CD4-positive, alpha-beta T cell (primary cell): Measurements from ENCODE around the gene G6PC3. TPM values are rescaled to one million over a fixed set of nuclear protein-coding genes. Genes with fewer than 3 reads are reported as not detected.

Experiments used
- ATAC-seq: fragments of 200-7000 bp; cut with Tn5 transposase; one replicate; pipeline ENCODE4 v1.10.0; 2022; ENCODE audit warnings: mild to moderate bottlenecking; ENCODE audit not compliant: poor library complexity
- CTCF ChIA-PET: fragments of 350-600 bp; sonication (Branson Sonifier 250); formaldehyde crosslinking; loops from one replicate; lab custom pipeline; 2021; ENCODE audit warnings: antibody characterized with exemption, inconsistent platforms; lab: Charles Lee
- POLR2A ChIA-PET: fragments of 350-600 bp; sonication (Branson Sonifier 250); formaldehyde crosslinking; loops from one replicate; lab custom pipeline; 2021; ENCODE audit warnings: antibody characterized with exemption, inconsistent platforms; lab: Charles Lee
- DNase-seq, 14 experiments: peaks; one replicate each; pipeline ENCODE4 v3.0.0-alpha.2; 2013 to 2020; ENCODE audit warnings: mixed read lengths in 2 of 14
- H3K27ac ChIP-seq, 2 donors: one replicate each; pipeline versions ENCODE4 v1.5.1 to v1.7.0; 2013; ENCODE audit warnings: low read length in 2 of 2, low read depth in 1 of 2, mild to moderate bottlenecking in 1 of 2
- H3K27me3 ChIP-seq, 2 experiments: 1 replicate in 1 of 2; 2 replicates in 1 of 2; pipeline versions ENCODE4 v1.6.1 to v1.7.0; 2013; ENCODE audit warnings: low read length in 2 of 2, control low read depth in 1 of 2, mild to moderate bottlenecking in 1 of 2, moderate library complexity in 1 of 2; ENCODE audit not compliant: insufficient read depth in 2 of 2, control insufficient read depth in 1 of 2
- H3K36me3 ChIP-seq: one replicate; pipeline ENCODE4 v1.6.1; 2013; ENCODE audit warnings: low read length, control low read depth; ENCODE audit not compliant: insufficient read depth
- H3K4me1 ChIP-seq: one replicate; pipeline ENCODE4 v1.6.1; 2013; ENCODE audit warnings: low read length, control low read depth; ENCODE audit not compliant: insufficient read depth
- H3K4me3 ChIP-seq: one replicate; pipeline ENCODE4 v1.5.1; 2013; ENCODE audit warnings: mild to moderate bottlenecking, low read length, moderate library complexity
- H3K9me3 ChIP-seq, 2 experiments: 1 replicate in 1 of 2; 2 replicates in 1 of 2; pipeline versions ENCODE4 v1.6.1 to v1.7.0; 2013; ENCODE audit warnings: low read length in 2 of 2, mild to moderate bottlenecking in 2 of 2, control low read depth in 1 of 2, moderate library complexity in 1 of 2; ENCODE audit not compliant: control insufficient read depth in 1 of 2, insufficient read depth in 1 of 2
- H3K27ac Mint-ChIP-seq: one replicate; pipeline ENCODE4 v1.8.0; 2020; ENCODE audit warnings: mixed read lengths
- H3K27me3 Mint-ChIP-seq: one replicate; pipeline ENCODE4 v1.8.0; 2021; ENCODE audit warnings: mixed read lengths
- H3K36me3 Mint-ChIP-seq: one replicate; pipeline ENCODE4 v1.8.0; 2021; ENCODE audit warnings: low read depth, mixed read lengths
- H3K4me1 Mint-ChIP-seq: one replicate; pipeline ENCODE4 v1.8.0; 2021; ENCODE audit warnings: low read depth, mixed read lengths
- H3K4me3 Mint-ChIP-seq: one replicate; pipeline ENCODE4 v1.8.0; 2020; ENCODE audit warnings: mild to moderate bottlenecking, mixed read lengths
- H3K9me3 Mint-ChIP-seq: one replicate; pipeline ENCODE4 v1.8.0; 2020; ENCODE audit warnings: mixed read lengths
- CTCF ChIP-seq: fragments of 200-600 bp; IDR thresholded peaks from one replicate; pipeline ENCODE4 v1.8.0; 2022; ENCODE audit warnings: antibody characterized with exemption, mild to moderate bottlenecking
- intact Hi-C, 2 experiments: fragments of 100-400 bp; cut with DNase I in 1 of 2; cut with micrococcal nuclease in 1 of 2; formaldehyde crosslinking; loops; one replicate each; pipeline versions ENCODE4 v1.15.1 to v1.9.0; 2023 to 2025; cut with DNase I, micrococcal nuclease
- total RNA-seq, 174 experiments: library from RNA in 2 of 174; stranded (reverse) in 2 of 174; gene quantifications; one replicate each; pipeline ENCODE4 v1.2.3 and lab custom pipeline; 2021 to 2026

G6PC3 gene
- total RNA-seq, 2 experiments from 2014 or later = 5.6 to 5.8 TPM

- TF ChIP-seq CTCF = no peak
- no peak overlapping the region for H3K27ac ChIP-seq
- Mint-ChIP-seq H3K36me3 (peaks cover 68% of the 10 kb centered on the region), H3K27ac (no peak overlapping the region), H3K9me3 (no peaks in the 10 kb centered on the region), H3K4me3 (no peak overlapping the region), H3K27me3 (no peaks in the 10 kb centered on the region), H3K4me1 (no peaks in the 10 kb centered on the region)
- intact Hi-C loops = loop anchor here in 1 of 2 experiments (10.0 kb wide), 1 partner anchor 863 kb away; the partner anchor contains the start of gene CCDC200
- H3K27me3 ChIP-seq = no peaks in the 10 kb centered on the region
- DNase-seq (no peak), ATAC-seq (no peak)
- no peak overlapping the region for H3K4me3 ChIP-seq
- POLR2A ChIA-PET = interaction anchor here (0.6 kb wide), 1 partner anchor 24 kb away, joined by 3 read pairs; no protein-coding TSS in a partner anchor
- H3K36me3 ChIP-seq = peaks cover 52% of the 10 kb centered on the region
- H3K4me1 ChIP-seq = peaks cover 6% of the 10 kb centered on the region
- no peaks in the 10 kb centered on the region for H3K9me3 ChIP-seq
- CTCF ChIA-PET = no interaction called here
Measured at GRCh38 chr17:44088254-44088653, 17.7 kb downstream of the G6PC3 start.

GRCh38 chr17:44091200-44091997, 20.9 kb downstream of the G6PC3 start:
- ChIA-PET POLR2A (interaction anchor here (1.4 kb wide), 1 partner anchor 11 kb away, joined by 3 read pairs; no protein-coding TSS in a partner anchor), CTCF (no interaction called here)
- Mint-ChIP-seq H3K9me3 (no peaks in the 10 kb centered on the region), H3K4me3 (no peak overlapping the region), H3K27ac (no peak overlapping the region), H3K27me3 (no peaks in the 10 kb centered on the region), H3K36me3 (peaks cover 45% of the 10 kb centered on the region), H3K4me1 (peaks cover 9% of the 10 kb centered on the region)
- no peaks in the 10 kb centered on the region for H3K9me3 ChIP-seq
- H3K36me3 ChIP-seq = peaks cover 40% of the 10 kb centered on the region
- ATAC-seq (no peak), DNase-seq (no peak)
- no peak for TF ChIP-seq CTCF
- no peak overlapping the region for H3K4me3 ChIP-seq
- H3K27me3 ChIP-seq = no peaks in the 10 kb centered on the region
- intact Hi-C loops = no loop called here
- no peak overlapping the region for H3K27ac ChIP-seq
- H3K4me1 ChIP-seq = peaks cover 15% of the 10 kb centered on the region

DNA sequence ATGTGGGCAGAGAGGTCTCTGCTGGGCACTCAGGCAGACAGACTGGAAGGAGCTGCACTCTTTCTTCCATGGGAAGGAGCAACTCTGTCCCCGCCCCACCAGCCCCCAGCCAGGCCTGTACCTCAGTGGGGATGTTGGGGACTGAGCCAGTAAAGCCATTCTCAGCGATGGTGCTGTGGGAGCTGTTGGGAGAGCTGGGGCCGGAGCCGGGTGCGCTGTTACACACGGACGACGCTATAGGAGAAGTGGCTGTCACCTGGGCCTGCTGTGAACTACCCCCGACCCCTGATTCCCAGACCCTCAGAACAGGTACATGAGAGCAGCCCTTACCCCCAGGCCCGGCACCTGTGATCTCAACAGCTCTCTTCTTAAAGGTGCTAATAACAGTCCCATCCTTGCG, 21.5 kb downstream of the G6PC3 start:
- H3K27ac Mint-ChIP-seq = no peak overlapping the region
- Histone ChIP-seq H3K36me3 (peaks cover 40% of the 10 kb centered on the region), H3K27ac (no peak overlapping the region), H3K4me3 (no peak overlapping the region), H3K4me1 (peaks cover 16% of the 10 kb centered on the region), H3K27me3 (no peaks in the 10 kb centered on the region), H3K9me3 (no peaks in the 10 kb centered on the region)
- no peak for TF ChIP-seq CTCF
- POLR2A ChIA-PET = interaction anchor here (1.4 kb wide), 1 partner anchor 11 kb away, joined by 3 read pairs; no protein-coding TSS in a partner anchor
- CTCF ChIA-PET = no interaction called here
- no peaks in the 10 kb centered on the region for H3K9me3 Mint-ChIP-seq
- no peak overlapping the region for H3K4me3 Mint-ChIP-seq
- H3K27me3 Mint-ChIP-seq = no peaks in the 10 kb centered on the region
- peaks cover 9% of the 10 kb centered on the region for H3K4me1 Mint-ChIP-seq
- intact Hi-C loops = no loop called here
- DNase-seq (no peak), ATAC-seq (no peak)
- H3K36me3 Mint-ChIP-seq = peaks cover 42% of the 10 kb centered on the region
